ENCODE measurements around the gene HNRNPDL. TPM values are rescaled to one million over a fixed set of nuclear protein-coding genes. Genes with fewer than 3 reads are reported as not detected.
"Not testable (repeated sequence)": the region's sequence is repeated elsewhere in the genome, so short reads cannot be mapped to it uniquely, and the experiment has no call there.

Gene HNRNPDL
- 93.5 TPM for total RNA-seq
- long read RNA-seq, transcript HNRNPDL-201 (8 exons, 3,781 nt): major isoform, 67 of 100 reads
- long read RNA-seq, transcript HNRNPDL-204 (7 exons, 2,404 nt): minor isoform, 17 of 100 reads
- long read RNA-seq, transcript HNRNPDL-202 (9 exons, 1,402 nt): minor isoform, 5 of 100 reads
- long read RNA-seq, partial matches to known transcripts: 8 of 100 reads
- long read RNA-seq, other reads (novel, unspliced or antisense): 3 of 100 reads

- Histone ChIP-seq H3K27ac (replicated peaks) (peak within 1 kb of the TSS; percentile 98), H3K4me3 (peak within 1 kb of the TSS; percentile 94), H3K36me3 (peaks cover 28% of the 10 kb centered on the region), H3K4me1 (peaks cover 65% of the 10 kb centered on the region), H3K9me3 (replicated peaks) (no peaks in the 10 kb centered on the region), H3K27me3 (ENCODE audit: low read depth) (no peaks in the 10 kb centered on the region)
- intact Hi-C loops (cut with micrococcal nuclease): no loop called here
- peak; percentile 96 for DNase-seq
- peak; percentile 12 for TF ChIP-seq CTCF (IDR thresholded peaks at IDR 0.05; ENCODE audit: borderline replicate concordance)
Observed at GRCh38 chr4:82430193-82430963, at the start of gene HNRNPDL, which contains the start of gene ENOPH1. Gene HNRNPDL (minus strand): TSS chr4:82430462. CDS start chr4:82429690, 772 bp downstream. Gene ENOPH1 (plus strand): TSS chr4:82430590. CDS start chr4:82430830, 240 bp downstream.

GRCh38 chr4:82479562-82479961, 49.3 kb upstream of the HNRNPDL start:
- H3K27ac ChIP-seq (replicated peaks): no peak overlapping the region
- intact Hi-C loops (cut with micrococcal nuclease): no loop called here
- DNase-seq: no peak
- no peak overlapping the region for H3K4me3 ChIP-seq
- H3K27me3 ChIP-seq (ENCODE audit: low read depth): no peaks in the 10 kb centered on the region
- no peak for TF ChIP-seq CTCF (IDR thresholded peaks at IDR 0.05; ENCODE audit: borderline replicate concordance)
- H3K36me3 ChIP-seq: no peaks in the 10 kb centered on the region
- H3K4me1 ChIP-seq: no peaks in the 10 kb centered on the region
- H3K9me3 ChIP-seq (replicated peaks): no peaks in the 10 kb centered on the region

- H3K36me3 ChIP-seq; H3K4me1 ChIP-seq; H3K9me3 ChIP-seq (replicated peaks); H3K27me3 ChIP-seq (ENCODE audit: low read depth); DNase-seq; H3K27ac ChIP-seq (replicated peaks); intact Hi-C loops (cut with micrococcal nuclease); H3K4me3 ChIP-seq: not testable (repeated sequence)
Observed at GRCh38 chr4:82477469-82477868, 47.2 kb upstream of the HNRNPDL start.

GRCh38 chr4:82475931-82476330, 45.7 kb upstream of the HNRNPDL start:
- intact Hi-C loops (cut with micrococcal nuclease); H3K27me3 ChIP-seq (ENCODE audit: low read depth); DNase-seq; H3K4me1 ChIP-seq; H3K27ac ChIP-seq (replicated peaks); H3K4me3 ChIP-seq; H3K9me3 ChIP-seq (replicated peaks); H3K36me3 ChIP-seq: not testable (repeated sequence)

GRCh38 chr4:82473621-82474164, 43.4 kb upstream of the HNRNPDL start:
- intact Hi-C loops (cut with micrococcal nuclease): no loop called here
- DNase-seq: no peak
- Histone ChIP-seq H3K27ac (replicated peaks) (no peak overlapping the region), H3K9me3 (replicated peaks) (no peaks in the 10 kb centered on the region), H3K4me1 (peaks cover 8% of the 10 kb centered on the region), H3K36me3 (no peaks in the 10 kb centered on the region), H3K27me3 (ENCODE audit: low read depth) (no peaks in the 10 kb centered on the region), H3K4me3 (no peak overlapping the region)
- TF ChIP-seq CTCF (IDR thresholded peaks at IDR 0.05; ENCODE audit: borderline replicate concordance): no peak

DNA sequence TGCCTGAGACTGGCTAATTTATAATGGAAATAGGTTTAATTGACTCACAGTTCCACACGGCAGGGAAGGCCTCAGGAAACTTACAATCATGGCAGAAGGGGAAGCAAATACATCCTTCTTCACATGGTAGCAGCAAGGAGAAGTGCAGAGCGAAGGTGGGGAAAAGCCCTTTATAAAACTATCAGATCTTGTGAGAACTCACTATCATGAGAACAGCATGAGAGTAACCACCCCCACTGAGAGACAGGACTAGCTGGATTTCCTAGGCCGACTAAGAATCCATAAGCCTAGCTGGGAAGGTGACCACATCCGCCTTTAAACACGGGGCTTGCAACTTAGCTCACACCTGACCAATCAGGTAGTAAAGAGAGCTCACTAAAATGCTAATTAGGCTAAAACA, 42.8 kb upstream of the HNRNPDL start:
- H3K9me3 ChIP-seq (replicated peaks); DNase-seq; H3K27me3 ChIP-seq (ENCODE audit: low read depth); H3K4me1 ChIP-seq; H3K36me3 ChIP-seq; H3K27ac ChIP-seq (replicated peaks); intact Hi-C loops (cut with micrococcal nuclease); H3K4me3 ChIP-seq: not testable (repeated sequence)
